ENCODE results near the gene EPB41L2. TPM values are rescaled to one million over a fixed set of nuclear protein-coding genes. Genes with fewer than 3 reads are reported as not detected.

Gene EPB41L2
- total RNA-seq, 4 donors from 2014 or later: 11.6 to 24.0 (median 14.6) TPM

DNA sequence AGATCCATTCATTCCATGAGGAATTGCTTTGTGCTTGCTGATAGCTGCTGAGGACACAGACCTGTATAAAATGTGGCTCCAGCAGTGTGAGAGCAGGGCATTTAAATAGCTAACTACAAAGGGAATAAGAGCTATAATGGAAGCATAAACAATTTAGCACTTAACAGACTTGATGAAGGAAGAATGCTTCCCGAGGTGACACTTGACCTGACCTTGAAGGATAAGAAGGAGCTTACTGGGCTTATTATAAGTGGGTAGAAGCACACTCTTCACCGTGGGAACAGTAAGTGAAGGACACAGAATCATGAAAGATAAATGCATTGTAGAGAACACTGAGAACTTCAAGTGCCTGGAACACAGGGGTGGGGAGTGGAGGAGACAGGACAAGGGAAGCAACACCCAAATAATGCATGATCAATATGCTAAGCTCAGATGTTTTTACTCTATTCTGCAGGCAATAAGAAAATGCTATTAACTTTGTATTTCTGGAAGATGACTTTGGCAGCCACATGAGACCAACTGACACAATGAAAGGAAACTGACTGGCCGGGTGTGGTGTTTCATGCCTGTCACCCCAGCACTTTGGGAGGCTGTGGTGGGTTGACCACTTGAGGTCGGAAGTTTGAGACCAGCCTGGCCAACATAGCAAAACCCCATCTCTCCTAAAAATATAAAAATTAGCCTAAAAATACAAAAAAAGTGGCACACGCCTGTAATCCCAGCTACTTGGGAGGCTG, 84.2 kb downstream of the EPB41L2 start:
- no peaks in the 10 kb centered on the region for H3K36me3 ChIP-seq
- intact Hi-C loops (cut with DNase I; ENCODE audit: low total_unique reads): no loop called here
- ATAC-seq (no peak), DNase-seq (no peak)
- no peaks in the 10 kb centered on the region for H3K27me3 ChIP-seq
- peaks cover 2 to 20% of the 10 kb centered on the region in 2 donors for H3K4me1 ChIP-seq
- no peaks in the 10 kb centered on the region for H3K9me3 ChIP-seq
- in situ Hi-C loops (cut with MboI; ENCODE audit: low sequenced_read_pairs in 4 of 4): no loop called here
- H3K4me3 ChIP-seq: no peak overlapping the region
- TF ChIP-seq, protein P1, sequence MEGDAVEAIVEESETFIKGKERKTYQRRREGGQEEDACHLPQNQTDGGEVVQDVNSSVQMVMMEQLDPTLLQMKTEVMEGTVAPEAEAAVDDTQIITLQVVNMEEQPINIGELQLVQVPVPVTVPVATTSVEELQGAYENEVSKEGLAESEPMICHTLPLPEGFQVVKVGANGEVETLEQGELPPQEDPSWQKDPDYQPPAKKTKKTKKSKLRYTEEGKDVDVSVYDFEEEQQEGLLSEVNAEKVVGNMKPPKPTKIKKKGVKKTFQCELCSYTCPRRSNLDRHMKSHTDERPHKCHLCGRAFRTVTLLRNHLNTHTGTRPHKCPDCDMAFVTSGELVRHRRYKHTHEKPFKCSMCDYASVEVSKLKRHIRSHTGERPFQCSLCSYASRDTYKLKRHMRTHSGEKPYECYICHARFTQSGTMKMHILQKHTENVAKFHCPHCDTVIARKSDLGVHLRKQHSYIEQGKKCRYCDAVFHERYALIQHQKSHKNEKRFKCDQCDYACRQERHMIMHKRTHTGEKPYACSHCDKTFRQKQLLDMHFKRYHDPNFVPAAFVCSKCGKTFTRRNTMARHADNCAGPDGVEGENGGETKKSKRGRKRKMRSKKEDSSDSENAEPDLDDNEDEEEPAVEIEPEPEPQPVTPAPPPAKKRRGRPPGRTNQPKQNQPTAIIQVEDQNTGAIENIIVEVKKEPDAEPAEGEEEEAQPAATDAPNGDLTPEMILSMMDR (IDR thresholded peaks at IDR 0.05 in 4 of 5, conservative IDR thresholded peaks at IDR 0.05 in 1 of 5): no peak
- no peak for TF ChIP-seq POLR2A (IDR thresholded peaks at IDR 0.05)
- peak overlapping the region in 1 of 4 donors; percentile 49 for H3K27ac ChIP-seq

DNA sequence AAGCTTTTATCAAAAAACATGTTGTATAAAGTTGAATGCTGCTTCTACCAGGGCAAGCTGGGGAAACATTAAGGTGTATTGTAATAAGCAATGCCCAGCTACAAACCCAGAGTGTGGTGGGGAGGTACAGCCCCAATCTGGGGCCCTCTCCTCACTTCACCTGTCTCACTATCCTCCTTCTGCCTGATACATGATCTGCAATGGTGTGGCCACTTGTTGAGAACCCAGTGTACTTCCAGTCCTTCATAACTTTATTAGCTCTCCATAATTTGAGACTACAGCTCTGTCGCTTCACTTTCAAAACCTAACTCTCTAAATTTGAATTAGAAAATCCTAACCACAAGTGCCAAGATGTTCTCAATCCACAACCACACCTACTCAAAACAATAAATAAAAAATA, 84.9 kb downstream of the EPB41L2 start:
- no peaks in the 10 kb centered on the region for H3K27me3 ChIP-seq
- in situ Hi-C loops (cut with MboI; ENCODE audit: low sequenced_read_pairs in 4 of 4): no loop called here

DNA sequence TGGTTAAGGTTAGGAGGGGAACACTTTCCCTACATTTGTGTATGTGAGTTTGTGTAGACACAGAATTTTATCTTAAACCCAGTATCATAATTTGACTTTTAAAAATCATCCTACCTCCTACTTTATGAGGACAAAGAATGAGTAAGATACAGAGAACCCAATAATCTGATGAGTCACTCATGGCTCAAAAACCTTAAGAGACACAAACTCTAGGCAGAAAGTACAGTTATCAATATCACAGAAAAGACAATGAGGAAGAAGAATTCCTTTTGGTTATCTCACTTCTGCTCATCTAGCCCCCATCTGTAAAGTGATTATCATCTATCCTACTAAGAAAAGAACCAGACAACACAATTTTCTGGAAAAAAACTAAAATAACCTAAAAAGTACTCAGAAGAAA, 87.7 kb downstream of the EPB41L2 start:
- DNase-seq (no peak), ATAC-seq (no peak)
- intact Hi-C loops (cut with DNase I; ENCODE audit: low total_unique reads): no loop called here
- Histone ChIP-seq H3K27me3 (no peaks in the 10 kb centered on the region), H3K9me3 (no peaks in the 10 kb centered on the region), H3K27ac (no peak overlapping the region), H3K4me3 (no peak overlapping the region), H3K4me1 (peaks cover 5 to 13% of the 10 kb centered on the region in 2 donors), H3K36me3 (no peaks in the 10 kb centered on the region)
- in situ Hi-C loops (cut with MboI; ENCODE audit: low sequenced_read_pairs in 4 of 4): no loop called here
- TF ChIP-seq POLR2A (IDR thresholded peaks at IDR 0.05): no peak
- TF ChIP-seq, protein P1 (IDR thresholded peaks at IDR 0.05 in 4 of 5, conservative IDR thresholded peaks at IDR 0.05 in 1 of 5): no peak

More for the DNA sequence above, 84.9 kb downstream of the EPB41L2 start:
- no peak for ATAC-seq
- DNase-seq: no peak
- Histone ChIP-seq H3K4me3 (no peak overlapping the region), H3K36me3 (no peaks in the 10 kb centered on the region), H3K9me3 (no peaks in the 10 kb centered on the region), H3K4me1 (peaks cover 2 to 20% of the 10 kb centered on the region in 2 donors), H3K27ac (peak overlapping the region in 1 of 4 donors; percentile 38)
- intact Hi-C loops (cut with DNase I; ENCODE audit: low total_unique reads): no loop called here
- TF ChIP-seq, protein P1 (IDR thresholded peaks at IDR 0.05 in 4 of 5, conservative IDR thresholded peaks at IDR 0.05 in 1 of 5): no peak
- no peak for TF ChIP-seq POLR2A (IDR thresholded peaks at IDR 0.05)

DNA sequence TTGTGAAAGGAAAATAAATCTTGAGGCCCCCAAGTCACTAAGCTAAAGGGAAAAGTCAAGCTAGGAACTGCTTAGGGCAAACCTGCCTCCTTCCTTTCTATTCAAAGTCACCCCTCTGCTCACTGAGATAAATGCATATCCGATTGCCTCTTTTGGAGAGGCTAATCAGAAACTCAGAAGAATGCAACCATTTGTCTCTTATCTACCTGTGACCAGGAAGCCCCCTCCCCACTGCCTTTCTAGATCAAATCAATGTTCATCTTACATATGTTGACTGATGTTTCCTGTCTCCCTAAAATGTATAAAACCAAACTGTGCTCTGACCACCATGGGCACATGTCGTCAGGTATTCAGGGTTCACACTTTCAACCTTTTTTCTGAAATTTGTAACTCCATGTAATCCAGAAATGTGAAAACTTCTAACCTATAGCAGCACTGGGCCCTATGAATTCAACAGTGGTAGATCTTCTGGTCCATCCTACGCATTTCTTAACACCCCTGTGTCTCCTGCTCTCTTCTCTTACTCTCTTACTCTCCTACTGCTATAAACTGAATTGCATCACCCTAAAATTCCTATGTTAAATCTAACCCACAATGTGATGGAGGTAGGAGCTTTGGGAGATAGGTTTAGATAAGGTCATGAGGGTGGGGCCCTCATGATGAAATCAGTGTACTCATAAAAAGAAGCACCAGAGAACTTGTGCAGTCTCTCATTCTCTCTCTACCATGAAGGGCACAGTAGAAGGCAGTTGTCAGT, 89.3 kb downstream of the EPB41L2 start:
- H3K27ac ChIP-seq: no peak overlapping the region
- no peaks in the 10 kb centered on the region for H3K9me3 ChIP-seq
- in situ Hi-C loops (cut with MboI; ENCODE audit: low sequenced_read_pairs in 4 of 4) (no loop called here), intact Hi-C loops (cut with DNase I; ENCODE audit: low total_unique reads) (no loop called here)
- peaks cover 6 to 11% of the 10 kb centered on the region in 2 donors for H3K4me1 ChIP-seq
- no peaks in the 10 kb centered on the region for H3K36me3 ChIP-seq
- TF ChIP-seq, protein P1 (IDR thresholded peaks at IDR 0.05 in 4 of 5, conservative IDR thresholded peaks at IDR 0.05 in 1 of 5): no peak
- TF ChIP-seq POLR2A (IDR thresholded peaks at IDR 0.05): no peak
- DNase-seq (no peak), ATAC-seq (no peak)
- no peak overlapping the region for H3K4me3 ChIP-seq
- H3K27me3 ChIP-seq: no peaks in the 10 kb centered on the region
